Nephron (organoid): ENCODE results near the gene BTBD7.
A peak's percentile ranks its signal among the peaks of the same experiment; 100 is the strongest.

ENCODE experiments used
- H3K27ac Mint-ChIP-seq, 3 experiments: 2 replicates each; pipeline ENCODE4 v1.8.0; 2020; ENCODE audit warnings: mixed read lengths in 3 of 3, mild to moderate bottlenecking in 2 of 3, moderate library complexity in 1 of 3
- H3K27me3 Mint-ChIP-seq: 2 replicates; pipeline ENCODE4 v1.8.0; 2021; ENCODE audit warnings: low read depth, mild to moderate bottlenecking, moderate library complexity, mixed read lengths
- H3K36me3 Mint-ChIP-seq: 2 replicates; pipeline ENCODE4 v1.8.0; 2020; ENCODE audit warnings: low read depth, mixed read lengths
- H3K4me1 Mint-ChIP-seq: 2 replicates; pipeline ENCODE4 v1.8.0; 2020; ENCODE audit warnings: mixed read lengths
- H3K4me3 Mint-ChIP-seq, 3 experiments: 2 replicates each; pipeline ENCODE4 v1.8.0; 2020; ENCODE audit warnings: mild to moderate bottlenecking in 3 of 3, mixed read lengths in 3 of 3, moderate library complexity in 2 of 3
- H3K9me3 Mint-ChIP-seq: 2 replicates; pipeline ENCODE4 v1.8.0; 2020; ENCODE audit warnings: mixed read lengths
- TF ChIP-seq, protein P1 (sequence below), 3 experiments: fragments of 200-600 bp; sonication (generic); IDR thresholded peaks; one replicate each; pipeline ENCODE4 v1.5.0; 2021; ENCODE audit warnings: antibody characterized with exemption in 3 of 3; ENCODE audit not compliant: unreplicated experiment in 3 of 3

Gene BTBD7, protein sequence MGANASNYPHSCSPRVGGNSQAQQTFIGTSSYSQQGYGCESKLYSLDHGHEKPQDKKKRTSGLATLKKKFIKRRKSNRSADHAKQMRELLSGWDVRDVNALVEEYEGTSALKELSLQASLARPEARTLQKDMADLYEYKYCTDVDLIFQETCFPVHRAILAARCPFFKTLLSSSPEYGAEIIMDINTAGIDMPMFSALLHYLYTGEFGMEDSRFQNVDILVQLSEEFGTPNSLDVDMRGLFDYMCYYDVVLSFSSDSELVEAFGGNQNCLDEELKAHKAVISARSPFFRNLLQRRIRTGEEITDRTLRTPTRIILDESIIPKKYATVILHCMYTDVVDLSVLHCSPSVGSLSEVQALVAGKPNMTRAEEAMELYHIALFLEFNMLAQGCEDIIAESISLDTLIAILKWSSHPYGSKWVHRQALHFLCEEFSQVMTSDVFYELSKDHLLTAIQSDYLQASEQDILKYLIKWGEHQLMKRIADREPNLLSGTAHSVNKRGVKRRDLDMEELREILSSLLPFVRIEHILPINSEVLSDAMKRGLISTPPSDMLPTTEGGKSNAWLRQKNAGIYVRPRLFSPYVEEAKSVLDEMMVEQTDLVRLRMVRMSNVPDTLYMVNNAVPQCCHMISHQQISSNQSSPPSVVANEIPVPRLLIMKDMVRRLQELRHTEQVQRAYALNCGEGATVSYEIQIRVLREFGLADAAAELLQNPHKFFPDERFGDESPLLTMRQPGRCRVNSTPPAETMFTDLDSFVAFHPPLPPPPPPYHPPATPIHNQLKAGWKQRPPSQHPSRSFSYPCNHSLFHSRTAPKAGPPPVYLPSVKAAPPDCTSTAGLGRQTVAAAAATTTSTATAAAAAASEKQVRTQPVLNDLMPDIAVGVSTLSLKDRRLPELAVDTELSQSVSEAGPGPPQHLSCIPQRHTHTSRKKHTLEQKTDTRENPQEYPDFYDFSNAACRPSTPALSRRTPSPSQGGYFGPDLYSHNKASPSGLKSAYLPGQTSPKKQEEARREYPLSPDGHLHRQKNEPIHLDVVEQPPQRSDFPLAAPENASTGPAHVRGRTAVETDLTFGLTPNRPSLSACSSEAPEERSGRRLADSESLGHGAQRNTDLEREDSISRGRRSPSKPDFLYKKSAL

DNA sequence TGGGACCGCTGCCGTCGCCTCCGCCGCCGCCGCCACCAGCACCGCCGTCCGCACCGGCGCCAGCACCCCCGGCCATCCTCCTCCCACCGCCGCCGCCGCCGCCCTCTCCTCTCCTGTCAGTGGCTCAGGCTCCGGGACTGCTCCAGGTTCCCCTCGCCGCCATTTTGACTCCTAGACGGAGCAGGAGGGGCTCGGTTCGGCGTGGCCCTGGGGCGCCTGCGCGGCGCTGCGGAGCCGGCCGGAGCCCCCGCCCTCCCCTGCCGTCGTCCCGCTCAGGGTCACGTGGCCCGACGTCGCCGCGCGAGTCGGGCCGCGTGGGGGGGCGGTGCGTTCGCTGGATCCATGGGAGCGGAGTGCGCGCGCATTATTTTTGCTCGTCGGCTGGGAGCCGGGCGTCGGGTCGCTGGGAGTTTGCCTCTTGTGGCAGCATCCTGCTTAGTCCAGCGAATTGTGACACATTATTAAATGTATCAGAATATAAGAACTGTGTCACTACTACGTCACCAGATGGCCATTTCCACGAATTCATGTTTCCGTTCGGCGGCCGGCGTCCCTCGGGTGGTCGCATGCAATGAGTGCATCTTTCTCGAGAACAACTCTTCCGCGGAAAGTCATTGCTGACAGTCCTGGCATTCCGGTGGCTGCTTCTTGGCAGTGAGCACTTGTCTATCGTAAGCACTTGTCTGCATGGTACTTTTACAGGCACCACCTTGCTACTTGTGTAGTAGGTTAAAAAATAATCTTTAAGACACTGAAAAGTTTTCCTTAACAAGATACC lies at the start of gene BTBD7:
BTBD7 (minus strand) TSS at position 184 of the 778 bp plus-strand sequence. CDS start 36,985 bp downstream, outside the sequence.
- peak within 1 kb of the TSS; percentile 83 to 96 (median 90) for H3K27ac Mint-ChIP-seq
- peaks cover 5% of the 10 kb centered on the region for H3K36me3 Mint-ChIP-seq
- no peaks in the 10 kb centered on the region for H3K27me3 Mint-ChIP-seq
- H3K9me3 Mint-ChIP-seq = no peaks in the 10 kb centered on the region
- TF ChIP-seq, protein P1, sequence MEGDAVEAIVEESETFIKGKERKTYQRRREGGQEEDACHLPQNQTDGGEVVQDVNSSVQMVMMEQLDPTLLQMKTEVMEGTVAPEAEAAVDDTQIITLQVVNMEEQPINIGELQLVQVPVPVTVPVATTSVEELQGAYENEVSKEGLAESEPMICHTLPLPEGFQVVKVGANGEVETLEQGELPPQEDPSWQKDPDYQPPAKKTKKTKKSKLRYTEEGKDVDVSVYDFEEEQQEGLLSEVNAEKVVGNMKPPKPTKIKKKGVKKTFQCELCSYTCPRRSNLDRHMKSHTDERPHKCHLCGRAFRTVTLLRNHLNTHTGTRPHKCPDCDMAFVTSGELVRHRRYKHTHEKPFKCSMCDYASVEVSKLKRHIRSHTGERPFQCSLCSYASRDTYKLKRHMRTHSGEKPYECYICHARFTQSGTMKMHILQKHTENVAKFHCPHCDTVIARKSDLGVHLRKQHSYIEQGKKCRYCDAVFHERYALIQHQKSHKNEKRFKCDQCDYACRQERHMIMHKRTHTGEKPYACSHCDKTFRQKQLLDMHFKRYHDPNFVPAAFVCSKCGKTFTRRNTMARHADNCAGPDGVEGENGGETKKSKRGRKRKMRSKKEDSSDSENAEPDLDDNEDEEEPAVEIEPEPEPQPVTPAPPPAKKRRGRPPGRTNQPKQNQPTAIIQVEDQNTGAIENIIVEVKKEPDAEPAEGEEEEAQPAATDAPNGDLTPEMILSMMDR (IDR thresholded peaks at IDR 0.05; ENCODE audit: unreplicated experiment in 3 of 3) = peak in 2 of 3 experiments; percentile 30 to 39
- H3K4me3 Mint-ChIP-seq = peak within 1 kb of the TSS; percentile 94 to 98 (median 95)
- peaks cover 39% of the 10 kb centered on the region for H3K4me1 Mint-ChIP-seq

DNA sequence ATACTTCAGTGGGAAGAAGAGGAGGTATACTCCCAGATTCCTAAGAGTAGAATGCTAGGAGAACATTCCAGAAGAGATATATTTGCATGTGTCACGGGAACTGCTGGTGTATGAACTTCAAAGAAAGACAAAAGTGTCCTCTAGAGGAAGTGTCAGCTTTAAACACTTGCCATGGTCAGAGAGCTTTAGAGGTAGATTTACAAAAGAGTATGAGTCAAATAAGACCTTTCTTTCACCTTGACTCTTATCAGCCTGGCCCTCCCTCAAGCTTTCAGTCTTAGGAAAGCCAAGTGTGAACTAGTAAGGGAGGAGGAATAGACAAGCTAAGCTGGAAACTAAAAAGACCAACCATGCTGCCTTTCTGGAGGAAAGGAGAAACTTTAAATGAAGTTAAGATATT lies 48.8 kb upstream of the BTBD7 start:
- H3K27me3 Mint-ChIP-seq = peaks cover 4% of the 10 kb centered on the region
- H3K4me1 Mint-ChIP-seq = no peaks in the 10 kb centered on the region
- H3K36me3 Mint-ChIP-seq = no peaks in the 10 kb centered on the region
- peaks cover 5% of the 10 kb centered on the region for H3K9me3 Mint-ChIP-seq
- no peak overlapping the region for H3K4me3 Mint-ChIP-seq
- H3K27ac Mint-ChIP-seq = no peak overlapping the region
- TF ChIP-seq, protein P1 (IDR thresholded peaks at IDR 0.05; ENCODE audit: unreplicated experiment in 3 of 3) = no peak

DNA sequence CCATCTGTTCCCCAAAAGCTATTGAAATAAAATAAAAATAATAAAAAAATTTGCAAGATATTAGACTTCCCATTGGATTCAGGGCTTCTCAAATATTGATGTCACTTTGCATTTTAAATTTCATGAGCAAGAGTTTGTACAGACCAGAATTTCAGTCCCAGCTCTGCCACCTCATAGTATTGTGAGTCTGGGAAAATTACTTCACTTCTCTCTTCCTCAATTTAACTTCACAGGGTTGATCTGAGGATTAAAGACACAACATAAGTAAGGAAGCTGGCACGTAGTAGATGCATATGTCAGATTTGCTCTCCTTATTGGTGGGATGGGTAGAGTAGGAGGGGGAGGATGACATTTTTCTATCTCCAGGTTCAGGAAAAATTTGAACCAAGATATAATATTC lies 47.0 kb upstream of the BTBD7 start:
- TF ChIP-seq, protein P1 (IDR thresholded peaks at IDR 0.05; ENCODE audit: unreplicated experiment in 3 of 3) = no peak
- no peaks in the 10 kb centered on the region for H3K4me1 Mint-ChIP-seq
- no peak overlapping the region for H3K27ac Mint-ChIP-seq
- no peak overlapping the region for H3K4me3 Mint-ChIP-seq
- H3K27me3 Mint-ChIP-seq = peaks cover 4% of the 10 kb centered on the region
- H3K36me3 Mint-ChIP-seq = no peaks in the 10 kb centered on the region
- H3K9me3 Mint-ChIP-seq = peaks cover 5% of the 10 kb centered on the region

DNA sequence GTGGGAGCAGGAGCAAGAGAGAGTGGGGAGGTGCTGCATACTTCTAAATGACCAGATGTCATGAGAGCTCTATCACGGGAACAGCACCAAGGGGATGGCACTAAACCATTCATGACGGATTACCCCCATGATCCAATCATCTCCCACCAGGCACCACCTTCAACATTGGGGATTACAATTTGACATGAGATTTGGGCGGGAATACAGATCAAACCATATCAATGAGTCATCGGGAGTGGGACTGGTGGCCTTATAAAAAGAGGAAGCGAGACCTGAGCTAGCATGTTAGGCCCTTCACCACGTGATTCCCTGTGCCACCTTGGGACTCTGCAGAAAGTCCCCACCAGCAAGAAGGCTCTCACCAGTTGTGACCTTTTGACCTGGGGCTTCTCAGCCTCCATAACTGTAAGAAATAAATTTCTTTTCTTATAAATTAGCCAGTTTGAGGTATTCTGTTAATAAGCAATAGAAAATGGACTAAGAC lies 42.9 kb upstream of the BTBD7 start:
- no peak overlapping the region for H3K4me3 Mint-ChIP-seq
- TF ChIP-seq, protein P1 (IDR thresholded peaks at IDR 0.05; ENCODE audit: unreplicated experiment in 3 of 3) = no peak
- H3K36me3 Mint-ChIP-seq = no peaks in the 10 kb centered on the region
- no peak overlapping the region for H3K27ac Mint-ChIP-seq
- H3K27me3 Mint-ChIP-seq = no peaks in the 10 kb centered on the region
- peaks cover 14% of the 10 kb centered on the region for H3K9me3 Mint-ChIP-seq
- no peaks in the 10 kb centered on the region for H3K4me1 Mint-ChIP-seq

DNA sequence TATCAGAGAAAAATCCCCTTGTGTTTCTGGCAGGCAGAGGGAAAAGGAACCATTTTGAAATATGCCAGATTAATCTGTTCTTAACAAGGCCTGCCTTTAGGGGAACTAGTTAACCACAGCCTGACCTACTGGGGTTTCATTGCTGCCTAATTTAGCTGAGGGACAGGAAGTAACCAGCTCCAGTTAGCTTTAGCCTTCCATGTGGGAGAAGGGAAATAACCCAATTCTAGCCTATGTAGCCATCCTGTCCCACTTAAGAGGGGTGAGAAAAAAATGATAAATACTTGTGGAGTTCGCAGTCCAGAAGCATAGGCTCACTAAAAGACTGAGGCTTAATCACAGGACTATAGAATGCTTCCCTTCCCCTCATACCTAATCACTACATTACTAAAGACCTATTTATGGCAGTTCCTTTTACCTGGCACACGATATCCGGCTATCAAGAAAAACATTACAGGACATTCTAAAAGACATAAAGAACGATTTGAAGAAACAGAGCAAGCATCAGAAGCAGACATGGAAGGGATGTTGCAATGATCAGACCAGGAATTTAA lies 37.0 kb upstream of the BTBD7 start:
- TF ChIP-seq, protein P1 (IDR thresholded peaks at IDR 0.05; ENCODE audit: unreplicated experiment in 3 of 3) = no peak
- no peaks in the 10 kb centered on the region for H3K27me3 Mint-ChIP-seq
- no peaks in the 10 kb centered on the region for H3K4me1 Mint-ChIP-seq
- H3K27ac Mint-ChIP-seq = peak overlapping the region; percentile 42 to 85 (median 74)
- peaks cover 17% of the 10 kb centered on the region for H3K9me3 Mint-ChIP-seq
- no peaks in the 10 kb centered on the region for H3K36me3 Mint-ChIP-seq
- no peak overlapping the region for H3K4me3 Mint-ChIP-seq
